Mammary epithelial cell (primary cell): ENCODE measurements around the gene ACSS2.

ENCODE experiments used
- EZH2 ChIP-seq: IDR thresholded peaks from 2 replicates; pipeline ENCODE4 v1.6.1; 2012; ENCODE audit warnings: low read length, inconsistent platforms, borderline replicate concordance
- TF ChIP-seq, protein P1 (sequence below), 2 donors: IDR thresholded peaks in 1 of 2; conservative IDR thresholded peaks in 1 of 2; 2 replicates each; pipeline ENCODE4 v1.5.1; 2011 to 2012; ENCODE audit warnings: inconsistent platforms in 2 of 2, low read length in 2 of 2, mild to moderate bottlenecking in 2 of 2, control low read depth in 1 of 2, low read depth in 1 of 2; ENCODE audit not compliant: insufficient read depth in 1 of 2; ENCODE audit errors: extremely low read depth in 1 of 2

DNA sequence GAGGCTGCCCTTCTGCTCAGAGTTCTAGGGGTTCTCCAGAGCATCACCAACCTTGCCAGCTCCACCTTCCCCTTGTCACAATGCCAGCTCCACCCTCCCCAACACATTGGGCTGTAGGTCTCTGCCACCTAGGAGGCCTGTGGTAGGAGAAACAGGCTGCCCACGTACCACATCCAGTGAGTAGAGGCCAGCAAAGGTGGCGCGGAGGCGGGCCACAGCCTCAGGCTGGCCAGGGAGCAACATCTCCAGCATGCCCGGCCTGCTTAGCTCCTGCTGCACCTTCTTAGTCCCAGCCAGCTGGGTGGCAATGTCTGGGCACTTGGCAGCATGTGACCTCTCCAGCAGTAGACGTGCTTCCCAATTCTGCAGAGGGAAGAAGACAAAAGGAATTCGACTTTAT is 55.4 kb downstream of the ACSS2 start:
- TF ChIP-seq, protein P1, sequence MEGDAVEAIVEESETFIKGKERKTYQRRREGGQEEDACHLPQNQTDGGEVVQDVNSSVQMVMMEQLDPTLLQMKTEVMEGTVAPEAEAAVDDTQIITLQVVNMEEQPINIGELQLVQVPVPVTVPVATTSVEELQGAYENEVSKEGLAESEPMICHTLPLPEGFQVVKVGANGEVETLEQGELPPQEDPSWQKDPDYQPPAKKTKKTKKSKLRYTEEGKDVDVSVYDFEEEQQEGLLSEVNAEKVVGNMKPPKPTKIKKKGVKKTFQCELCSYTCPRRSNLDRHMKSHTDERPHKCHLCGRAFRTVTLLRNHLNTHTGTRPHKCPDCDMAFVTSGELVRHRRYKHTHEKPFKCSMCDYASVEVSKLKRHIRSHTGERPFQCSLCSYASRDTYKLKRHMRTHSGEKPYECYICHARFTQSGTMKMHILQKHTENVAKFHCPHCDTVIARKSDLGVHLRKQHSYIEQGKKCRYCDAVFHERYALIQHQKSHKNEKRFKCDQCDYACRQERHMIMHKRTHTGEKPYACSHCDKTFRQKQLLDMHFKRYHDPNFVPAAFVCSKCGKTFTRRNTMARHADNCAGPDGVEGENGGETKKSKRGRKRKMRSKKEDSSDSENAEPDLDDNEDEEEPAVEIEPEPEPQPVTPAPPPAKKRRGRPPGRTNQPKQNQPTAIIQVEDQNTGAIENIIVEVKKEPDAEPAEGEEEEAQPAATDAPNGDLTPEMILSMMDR (conservative IDR thresholded peaks at IDR 0.05 in 1 of 2, IDR thresholded peaks at IDR 0.05 in 1 of 2; ENCODE audit: extremely low read depth in 1 of 2, insufficient read depth in 1 of 2, low read depth in 1 of 2, low read length in 2 of 2) = no peak
- no peak for TF ChIP-seq EZH2
